Endothelial cell of hepatic sinusoid (primary cell): ENCODE data around the gene CADPS.

Source experiments
- in situ Hi-C: cut with HindIII; loops from 2 replicates; pipeline ENCODE4 v1.10.0; 2017; ENCODE audit warnings: low sequenced_read_pairs

CADPS gene

DNA sequence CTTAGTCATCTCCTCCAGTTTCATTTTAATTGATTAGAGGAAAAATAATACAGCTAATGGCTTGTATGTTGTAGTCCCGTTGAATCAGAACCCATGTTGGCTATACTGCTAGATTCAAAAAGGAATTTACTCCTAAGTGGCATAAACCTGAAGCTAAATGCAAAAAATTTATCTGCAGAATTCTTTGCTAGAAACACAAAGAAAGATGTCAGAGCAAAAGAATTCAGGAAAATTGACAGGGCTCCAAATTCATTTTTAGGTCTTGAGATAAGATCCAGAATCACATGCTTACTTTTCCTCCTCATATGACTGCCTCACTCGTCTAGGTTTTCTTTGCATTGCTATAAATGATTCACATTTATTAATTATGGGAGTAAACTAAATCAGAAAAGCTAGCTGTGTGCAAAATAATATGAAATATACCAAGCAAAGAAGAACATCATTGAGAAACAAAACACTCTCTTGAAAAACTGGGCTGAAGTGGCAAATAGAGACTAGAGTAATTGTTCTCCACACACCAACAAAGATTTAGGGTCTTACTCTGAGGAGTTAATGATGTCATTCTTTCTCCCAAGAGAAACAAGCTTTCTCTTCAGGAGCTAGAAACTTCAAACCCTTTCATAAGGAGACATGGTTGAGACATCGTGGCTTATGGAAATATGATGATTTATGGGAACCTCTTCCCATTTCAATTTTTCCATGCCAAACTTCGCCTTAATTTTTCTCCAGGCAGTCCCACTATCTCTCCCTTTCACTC lies 407.1 kb downstream of the CADPS start:
- in situ Hi-C loops = no loop called here

DNA sequence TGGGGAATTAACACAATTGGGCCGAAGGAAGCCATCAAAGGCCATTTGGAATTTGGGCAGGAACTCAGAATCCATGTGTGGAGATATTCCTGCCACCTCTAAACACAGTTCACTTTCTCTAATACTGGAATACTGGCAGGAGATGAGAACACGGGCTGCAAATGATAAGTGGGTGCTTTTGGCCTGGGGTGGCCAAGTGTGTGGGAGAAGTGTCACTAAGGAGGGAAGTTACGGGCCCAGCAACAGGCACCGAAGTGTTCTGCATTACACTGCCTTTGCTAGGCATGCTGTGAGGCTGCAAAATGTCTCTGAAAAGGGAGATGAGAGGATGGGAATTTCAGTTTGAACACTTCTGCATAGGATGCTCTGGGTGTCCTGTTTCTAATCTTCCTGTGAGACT lies 412.4 kb downstream of the CADPS start:
- in situ Hi-C loops = no loop called here

DNA sequence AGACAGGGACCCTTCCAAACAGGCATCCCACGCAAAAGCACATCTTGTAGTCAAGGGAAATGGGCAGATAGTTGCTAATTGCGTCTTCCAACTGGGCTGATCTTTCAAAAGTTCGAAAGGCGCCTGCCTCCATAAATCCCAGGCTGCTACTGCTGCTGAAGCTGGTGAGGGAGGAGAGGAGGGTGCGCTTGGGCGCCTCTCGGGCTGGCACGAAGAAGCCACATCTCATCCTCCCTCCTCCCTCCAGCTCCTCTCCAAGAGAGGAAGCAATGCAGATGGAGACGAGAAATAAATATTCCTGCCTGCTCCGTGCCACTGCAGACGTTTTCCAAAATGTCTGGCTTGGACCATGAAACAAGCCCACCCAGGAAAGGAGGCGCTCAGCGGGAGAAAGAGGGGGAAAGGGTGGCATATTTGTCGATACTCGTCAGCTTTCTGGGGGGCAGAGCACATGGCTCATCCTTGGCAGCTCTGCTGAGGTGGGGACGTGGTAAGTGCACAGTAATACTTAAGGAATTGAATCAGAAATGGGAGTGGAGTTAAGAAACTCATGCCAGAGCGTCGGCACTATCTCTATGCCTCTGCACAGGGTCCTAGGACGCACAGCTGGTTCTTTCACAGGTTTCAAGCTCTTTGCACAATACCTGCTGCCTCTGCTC lies 413.0 kb downstream of the CADPS start:
- in situ Hi-C loops = no loop called here

DNA sequence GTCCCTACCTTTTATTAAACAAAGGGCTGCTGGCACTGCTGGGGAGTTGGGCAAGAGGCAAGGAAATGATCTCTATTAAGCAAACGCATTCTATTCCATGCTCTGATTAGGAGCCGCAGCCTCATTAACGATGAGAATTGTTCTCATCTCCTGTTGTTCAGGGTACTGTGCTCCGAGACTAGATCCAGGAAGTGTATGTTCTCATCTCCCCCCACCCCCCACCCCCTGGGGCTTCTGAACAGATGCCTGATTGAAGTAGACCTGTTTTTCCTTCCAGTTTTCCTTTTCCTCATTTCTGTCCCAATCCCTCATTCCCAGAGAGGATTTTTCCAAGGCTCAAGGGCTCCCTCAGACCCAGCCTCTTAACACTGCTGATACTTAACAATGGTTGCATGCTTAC lies 420.3 kb downstream of the CADPS start:
- in situ Hi-C loops = no loop called here

DNA sequence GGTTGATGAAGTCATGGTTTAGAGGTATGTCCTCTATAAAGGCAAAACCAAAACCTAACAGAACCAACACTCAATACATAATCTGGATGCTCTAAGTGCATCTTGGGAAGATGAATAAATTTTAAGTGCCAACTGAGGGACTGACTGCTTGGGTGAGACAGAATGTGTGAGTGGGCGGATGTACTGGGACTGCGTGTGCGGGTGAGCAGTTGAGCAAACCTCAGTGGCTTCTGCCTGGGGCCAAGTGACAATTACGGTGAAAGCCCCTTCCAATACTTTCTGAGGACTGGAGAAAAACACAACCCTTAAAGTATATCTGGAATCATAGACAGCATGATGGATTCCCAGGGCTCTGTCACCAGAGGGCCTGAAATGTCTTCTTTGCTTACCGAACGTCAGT lies 421.8 kb downstream of the CADPS start:
- in situ Hi-C loops = no loop called here

DNA sequence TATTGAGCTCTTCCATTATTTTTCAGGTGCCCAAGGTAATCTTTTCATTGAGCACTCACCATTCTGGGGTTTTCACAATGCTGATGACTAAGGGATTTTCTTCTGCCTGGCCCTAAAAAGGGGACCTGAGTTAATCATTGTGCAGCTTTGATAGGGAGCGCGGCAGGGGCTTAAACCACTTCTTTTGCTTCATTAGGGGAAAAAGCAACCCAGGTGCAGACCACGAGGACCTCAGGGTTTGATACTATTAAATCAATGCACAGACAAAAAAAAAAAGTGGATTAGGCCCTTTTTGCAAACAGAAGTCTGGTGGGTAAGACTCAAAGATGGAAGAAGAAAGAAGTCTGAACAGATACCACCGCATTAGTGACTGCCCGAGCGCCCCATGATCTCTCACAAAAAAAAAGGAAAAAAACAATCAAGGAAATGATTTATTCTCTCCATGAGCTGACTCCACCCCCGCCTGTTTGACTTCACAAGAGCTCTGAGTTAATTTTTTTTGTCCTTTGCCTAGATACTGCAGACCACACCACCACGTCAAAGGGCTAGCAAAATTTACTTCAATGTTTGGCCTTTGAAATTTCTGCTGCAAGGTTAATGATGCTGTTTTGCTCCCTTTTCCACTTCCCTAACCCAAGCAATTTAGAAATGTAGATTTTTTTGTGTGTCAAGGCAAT lies 423.9 kb downstream of the CADPS start:
- in situ Hi-C loops = no loop called here

DNA sequence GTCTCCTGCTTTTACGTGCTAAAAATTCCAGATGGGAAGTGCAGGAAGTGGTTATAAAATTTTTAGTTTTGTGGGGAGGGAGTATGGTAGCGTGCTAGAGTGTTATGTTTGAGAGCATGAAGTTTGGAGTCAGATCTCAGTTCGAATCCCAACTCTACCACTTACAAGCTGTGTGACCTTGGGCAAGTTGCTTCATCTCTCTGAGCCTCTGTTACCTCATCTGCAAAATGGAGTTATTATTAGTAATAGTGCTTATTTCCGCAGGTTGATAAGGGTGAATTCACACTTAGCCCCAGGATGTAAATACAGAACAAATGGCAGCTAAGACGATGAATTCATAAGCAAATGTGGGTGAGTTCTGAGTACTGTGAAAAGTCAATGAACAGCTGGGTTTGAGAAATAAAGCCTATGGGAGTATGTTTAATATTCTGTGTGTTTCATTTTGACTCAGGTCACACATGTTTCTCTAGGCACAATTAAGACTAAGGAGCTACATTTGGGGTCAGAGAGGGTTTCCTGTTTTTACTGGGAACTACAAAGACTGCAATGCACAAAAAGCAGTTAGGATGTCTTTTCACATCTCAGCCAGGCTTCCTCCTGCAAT lies 428.8 kb downstream of the CADPS start:
- in situ Hi-C loops = no loop called here

DNA sequence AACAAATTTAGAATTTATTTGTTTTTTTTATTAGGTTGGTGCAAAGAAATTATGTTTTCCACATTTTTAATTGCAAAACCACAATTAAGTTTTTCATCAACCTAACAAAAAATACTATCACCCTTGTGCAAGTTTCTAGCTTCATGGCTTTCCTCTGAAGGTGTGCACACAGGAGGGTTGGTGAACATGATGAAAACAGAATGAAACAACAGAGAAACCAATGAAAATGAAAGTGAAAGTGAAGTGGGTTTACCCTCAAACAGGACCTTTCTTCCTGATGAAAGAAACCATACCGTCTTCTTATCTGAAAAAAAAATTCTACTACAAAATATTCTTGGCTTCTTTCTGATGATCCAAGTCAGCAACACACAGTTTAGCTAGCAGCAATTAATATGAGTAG lies 429.9 kb downstream of the CADPS start:
- in situ Hi-C loops = no loop called here

DNA sequence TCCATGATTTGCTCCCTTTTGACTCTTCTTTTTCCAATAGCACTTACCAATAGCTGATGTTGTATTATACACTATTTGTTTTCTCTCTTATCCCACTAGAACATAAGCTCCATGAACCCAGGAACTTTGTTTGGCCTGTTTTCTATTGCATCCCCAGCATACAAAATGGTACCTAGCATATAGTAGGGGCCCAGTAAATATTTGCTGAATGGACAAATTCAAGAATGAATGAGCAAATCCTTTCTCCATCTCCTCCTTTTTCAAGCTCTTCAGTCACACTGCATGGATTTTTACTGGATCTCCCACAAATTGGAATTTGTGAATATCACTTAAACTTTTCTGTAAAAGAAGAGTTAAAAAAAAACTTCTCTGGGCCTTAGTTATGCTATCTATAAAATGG lies 435.2 kb downstream of the CADPS start:
- in situ Hi-C loops = no loop called here

DNA sequence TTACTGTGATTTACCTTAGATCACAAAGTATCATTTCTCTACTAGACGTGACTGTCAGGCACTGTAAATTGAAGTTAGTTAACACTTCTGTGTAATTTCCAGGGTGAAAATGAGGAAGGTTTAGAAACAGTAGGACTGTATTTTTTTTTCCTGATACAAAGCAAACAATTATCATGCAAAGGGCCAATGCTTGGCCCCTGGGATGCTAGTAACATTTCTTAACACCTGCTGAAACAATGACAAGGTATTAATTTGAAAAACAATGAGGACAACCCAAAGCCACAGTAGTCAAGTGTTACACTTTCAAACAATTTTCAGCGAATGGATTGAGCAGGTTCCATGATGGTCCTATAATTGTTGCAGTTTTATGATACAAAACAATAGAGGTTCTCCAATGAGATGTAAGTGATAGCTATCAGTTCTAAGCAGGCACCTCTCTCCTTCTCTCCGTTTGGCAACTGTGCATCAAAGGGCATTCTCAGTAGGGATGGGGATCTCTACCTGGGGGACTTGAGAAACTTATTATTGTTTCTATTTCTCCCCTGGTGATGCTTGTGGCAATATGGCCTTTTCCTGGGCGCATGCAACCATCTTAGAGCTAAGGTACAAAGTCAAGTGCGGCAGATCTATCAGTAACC lies 435.9 kb downstream of the CADPS start:
- in situ Hi-C loops = no loop called here

DNA sequence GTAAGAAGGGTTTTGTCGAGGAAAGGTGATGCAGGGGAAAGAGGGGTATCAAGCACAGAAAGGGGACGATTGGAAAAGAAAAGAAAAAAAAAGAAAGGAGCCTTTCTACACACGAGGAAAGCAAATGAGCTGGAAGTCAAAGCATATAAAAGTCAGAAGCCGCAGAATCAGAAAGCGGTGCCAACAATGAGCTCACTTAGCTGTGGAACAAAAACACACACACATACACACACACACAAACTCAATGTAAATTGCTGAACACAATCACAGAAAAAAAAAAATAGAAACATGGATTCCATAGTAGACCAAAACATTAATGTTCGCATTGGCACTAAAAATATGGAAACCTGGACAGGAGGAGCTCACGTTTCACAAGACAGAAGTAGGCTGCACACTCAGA lies 438.4 kb downstream of the CADPS start:
- in situ Hi-C loops = no loop called here

DNA sequence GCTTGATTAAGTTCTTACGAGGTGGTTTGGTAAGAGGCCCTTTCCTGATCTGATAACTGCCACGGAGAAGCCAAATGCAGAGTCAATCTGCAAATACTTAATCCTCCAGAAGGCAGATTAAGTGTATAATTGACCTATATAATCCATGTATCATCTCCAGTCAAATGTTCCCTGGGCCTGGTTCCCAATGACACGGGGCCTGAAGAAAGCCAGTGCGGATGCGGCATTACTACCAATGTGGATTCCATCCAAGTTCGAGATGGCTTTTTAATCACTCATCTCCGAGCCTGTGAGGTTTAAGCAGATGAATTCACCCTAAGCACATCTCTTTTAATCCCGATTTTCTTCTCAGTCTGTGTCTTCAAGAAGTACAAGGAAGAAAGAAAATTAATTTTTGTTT lies 441.8 kb downstream of the CADPS start:
- in situ Hi-C loops = no loop called here

DNA sequence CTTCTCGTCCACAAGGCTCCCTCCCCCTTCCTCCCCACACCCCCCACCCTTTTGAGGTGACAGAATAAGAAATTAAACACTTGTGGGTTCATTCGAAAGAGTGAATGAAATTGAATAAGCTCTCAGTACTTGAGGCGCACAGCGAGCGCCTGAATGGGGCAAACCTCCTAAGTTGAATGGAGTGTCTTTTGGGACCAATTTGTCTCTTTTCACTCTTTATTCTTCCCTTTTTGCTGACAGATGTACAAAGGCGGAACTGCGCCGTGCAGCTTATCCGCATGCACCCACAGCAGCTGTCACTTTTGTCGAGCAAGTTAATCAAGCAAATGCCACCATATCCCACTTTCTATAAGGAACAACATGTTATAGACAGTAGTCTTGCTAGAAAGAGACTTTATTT lies 454.0 kb downstream of the CADPS start:
- in situ Hi-C loops = no loop called here

DNA sequence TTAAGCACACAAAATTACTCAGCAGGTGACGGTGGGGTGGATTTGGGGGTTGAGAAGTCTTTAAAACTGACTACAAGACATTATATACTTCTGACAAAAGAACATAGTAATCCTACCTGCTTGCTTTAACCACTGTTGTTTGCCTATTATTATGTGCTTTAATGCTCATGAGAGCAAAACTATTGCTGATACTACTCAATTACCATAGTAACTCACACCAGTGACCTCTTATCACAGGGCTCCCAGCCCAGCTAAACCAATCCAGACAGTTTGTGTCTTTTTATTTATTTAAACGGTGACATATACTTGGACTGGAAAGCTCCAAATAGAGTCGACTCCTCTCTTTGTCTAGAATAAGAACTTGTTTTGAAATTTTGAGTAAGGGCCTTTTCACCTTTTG lies 459.1 kb downstream of the CADPS start:
- in situ Hi-C loops = no loop called here

DNA sequence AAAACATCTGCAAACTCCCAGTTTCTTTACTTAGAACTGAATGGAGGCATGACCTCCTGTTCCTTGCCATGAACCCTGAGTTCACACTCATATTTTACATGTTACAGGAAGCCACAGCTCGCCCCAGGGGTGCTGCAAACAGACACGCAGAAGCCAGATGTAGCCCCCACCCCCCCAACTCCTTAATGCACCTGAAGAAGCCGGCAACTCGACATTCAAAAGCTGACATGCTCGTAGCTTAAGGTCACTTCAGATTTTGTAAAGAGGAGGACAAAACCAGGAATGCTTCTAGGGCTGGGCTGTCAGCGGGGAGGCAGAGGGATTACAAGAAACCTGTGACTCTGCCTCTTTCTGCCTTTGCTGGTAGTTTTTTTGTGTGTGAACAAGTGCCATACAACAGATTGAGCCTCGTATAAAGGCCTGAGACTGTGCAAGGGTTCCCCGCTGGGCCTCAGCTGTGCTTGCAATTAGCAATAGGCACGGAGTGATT lies 459.9 kb downstream of the CADPS start:
- in situ Hi-C loops = no loop called here

DNA sequence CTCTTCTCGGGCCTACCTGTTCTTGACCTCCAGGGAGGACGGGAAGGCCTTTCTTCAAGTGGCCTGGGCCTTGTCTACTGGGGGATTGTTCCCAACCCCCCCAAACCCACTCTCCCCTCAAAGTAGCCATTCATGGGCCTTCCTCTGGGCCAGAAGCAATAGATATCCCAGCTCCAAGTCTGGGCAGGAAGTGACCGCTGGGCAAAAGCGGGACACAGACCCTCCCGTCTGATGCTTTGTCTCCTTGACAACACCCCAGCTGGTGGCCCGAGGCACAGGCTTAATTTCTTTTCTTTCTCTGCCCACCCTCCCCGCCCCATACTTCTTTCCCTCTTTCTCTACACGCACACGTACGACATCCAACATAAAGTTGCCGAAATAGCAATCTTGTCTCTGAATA lies 460.4 kb downstream of the CADPS start:
- in situ Hi-C loops = loop anchor here (5.0 kb wide), 1 partner anchor 77 kb away; no protein-coding TSS in a partner anchor

DNA sequence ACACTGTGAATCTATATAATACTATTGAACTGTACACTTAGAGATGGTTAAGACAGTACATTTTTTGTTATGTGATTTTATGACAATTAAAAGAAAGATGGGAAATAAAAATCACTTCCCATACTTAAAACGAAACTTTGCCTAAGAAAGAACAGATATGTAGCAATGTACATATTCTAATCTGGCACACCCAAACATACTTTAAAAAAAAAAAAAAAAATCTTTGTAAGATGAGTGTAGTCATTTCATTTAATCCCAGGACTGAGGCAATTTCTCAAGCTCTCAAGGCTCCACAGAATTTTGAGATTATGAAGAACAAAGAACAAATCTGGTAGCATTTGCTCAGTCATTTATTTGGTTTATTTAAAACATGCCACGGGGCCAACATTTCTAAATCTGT lies 461.5 kb downstream of the CADPS start:
- in situ Hi-C loops = loop anchor here (5.0 kb wide), 1 partner anchor 76 kb away; no protein-coding TSS in a partner anchor

DNA sequence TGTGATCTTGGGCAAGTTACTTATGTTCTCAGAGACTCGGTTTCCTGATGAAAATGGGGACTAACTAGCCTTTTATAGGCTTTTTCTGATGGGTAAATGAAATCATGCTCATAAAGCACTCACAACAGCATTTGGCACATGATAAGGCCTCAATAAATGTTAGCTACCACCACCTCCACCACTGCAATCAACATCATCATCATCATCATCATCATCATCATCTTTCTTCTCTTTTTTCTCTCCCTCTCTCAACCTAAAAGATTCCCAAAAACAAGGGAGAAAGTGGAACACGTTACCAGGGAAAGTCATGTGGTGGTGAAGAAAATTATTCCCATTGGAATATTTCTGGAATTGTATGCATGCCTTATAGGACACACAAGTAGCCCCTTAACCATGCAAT lies 468.3 kb downstream of the CADPS start:
- in situ Hi-C loops = no loop called here

DNA sequence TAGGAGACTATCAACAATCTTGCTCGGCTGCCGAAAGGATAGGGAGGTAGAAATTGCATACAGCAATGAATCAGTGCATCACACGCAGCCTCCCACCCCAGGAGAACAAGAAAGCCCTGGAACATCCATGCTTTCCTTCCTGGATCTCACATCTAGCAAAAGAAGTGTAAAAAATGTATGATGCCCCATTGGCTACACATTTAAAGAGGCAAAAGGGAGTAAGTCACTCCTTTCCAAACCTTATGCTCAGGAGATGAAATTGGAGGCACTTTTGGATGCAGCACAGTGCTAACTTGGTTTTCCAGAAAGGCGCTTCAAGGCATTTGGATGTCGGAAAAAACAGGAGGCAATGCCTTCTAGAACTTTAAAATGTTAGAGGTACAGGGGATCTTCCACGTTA lies 469.6 kb downstream of the CADPS start:
- in situ Hi-C loops = no loop called here

DNA sequence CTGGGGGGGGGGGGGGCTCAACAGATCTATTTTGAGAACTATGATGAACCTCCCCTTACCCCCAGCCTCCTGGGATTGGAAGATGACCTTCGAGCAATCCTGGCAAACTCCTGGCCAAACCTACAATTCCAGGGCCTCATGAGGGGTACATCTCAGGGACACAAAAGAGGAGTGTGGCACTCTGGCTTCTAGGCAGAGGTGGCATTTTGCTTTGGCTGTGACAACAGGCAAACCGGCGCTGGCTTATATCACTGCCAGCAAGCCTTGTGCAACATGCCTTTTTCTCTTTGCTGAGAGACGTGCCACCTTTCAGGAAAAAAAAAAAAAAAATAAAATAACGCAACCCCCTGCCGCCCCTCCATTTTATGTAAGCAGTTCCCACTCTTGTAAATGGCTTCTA lies 470.1 kb downstream of the CADPS start:
- in situ Hi-C loops = no loop called here

DNA sequence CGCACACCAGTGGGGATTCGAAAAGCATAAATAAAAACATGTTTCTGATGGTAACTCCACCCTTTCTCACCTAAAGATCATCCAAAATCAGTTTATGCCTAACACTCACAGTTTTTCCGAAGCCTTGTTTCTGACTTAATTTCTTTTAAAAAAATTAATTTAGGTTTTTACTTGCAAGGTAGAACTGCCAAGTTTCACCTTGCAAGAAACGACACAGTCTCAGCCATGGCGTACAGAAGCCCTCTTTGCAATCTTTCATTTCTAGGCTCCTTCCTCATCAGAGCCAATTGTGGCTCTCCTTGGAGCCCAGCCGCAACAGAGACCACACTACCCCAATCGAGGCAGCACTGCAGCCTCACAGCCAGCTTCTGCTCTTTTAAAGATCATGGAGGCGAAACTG lies 470.9 kb downstream of the CADPS start:
- in situ Hi-C loops = no loop called here
